Bone marrow (tissue), 2 donors: Measurements from ENCODE around the gene MMAB.

ENCODE experiments used
- DNase-seq, 2 donors: peaks; one replicate each; lab custom pipeline; 2025; lab: John Stamatoyannopoulos, UW

Gene MMAB

DNA sequence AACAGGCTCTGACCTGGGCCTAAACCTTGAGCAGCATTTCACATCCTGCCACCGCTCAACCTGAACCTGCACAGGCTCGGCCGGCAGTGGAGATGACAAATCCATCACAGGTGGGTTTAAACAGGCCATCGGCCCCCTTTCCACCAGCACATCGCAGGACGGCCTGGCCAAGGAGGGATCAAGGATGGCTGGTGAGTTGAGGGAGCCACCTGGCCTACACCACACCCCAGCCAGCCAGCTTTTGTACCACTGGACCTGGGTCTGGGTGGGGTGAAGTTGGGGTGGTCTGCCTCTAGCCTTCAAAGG, 14.2 kb downstream of the MMAB start:
- DNase-seq = no peak

DNA sequence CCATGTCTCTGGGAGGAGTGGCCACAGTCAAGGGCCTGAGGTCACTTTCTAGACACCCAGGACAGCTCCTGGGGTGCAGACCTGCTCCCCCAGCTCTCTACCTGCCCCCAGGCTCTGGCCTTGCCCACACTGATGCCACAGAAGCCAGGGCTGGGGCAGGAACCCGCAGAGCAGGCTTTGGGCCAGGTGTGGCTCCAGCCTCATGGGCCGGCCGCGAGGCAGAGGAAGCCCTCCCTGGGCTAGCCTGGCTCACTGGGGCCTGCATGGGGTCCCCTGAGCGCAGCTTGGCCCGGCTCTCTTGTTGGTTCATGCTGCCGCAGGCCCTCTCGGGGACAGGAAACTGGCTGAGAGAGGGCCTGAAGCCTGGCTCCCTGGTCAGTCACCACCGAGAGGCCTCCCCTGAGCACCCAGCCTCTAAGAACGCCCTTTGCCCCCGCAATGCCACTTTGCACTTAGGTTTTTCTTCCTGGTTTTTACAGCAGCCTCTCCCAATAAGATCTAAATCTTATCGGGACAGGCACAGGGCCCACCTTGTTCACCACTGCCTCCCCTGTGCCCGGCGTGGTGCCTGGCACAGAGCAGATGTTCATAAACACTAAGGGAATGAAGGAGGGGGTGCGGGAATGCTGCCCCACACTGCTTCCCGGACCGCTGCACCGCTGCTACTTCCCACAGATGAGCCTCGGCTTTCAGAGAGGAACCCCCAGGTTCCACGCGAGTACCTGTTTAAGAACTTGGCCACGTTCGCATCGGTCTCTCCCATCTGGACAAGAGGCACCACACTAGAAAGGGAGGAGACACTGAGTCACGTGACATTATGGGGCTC, 14.7 kb downstream of the MMAB start:
- no peak for DNase-seq

DNA sequence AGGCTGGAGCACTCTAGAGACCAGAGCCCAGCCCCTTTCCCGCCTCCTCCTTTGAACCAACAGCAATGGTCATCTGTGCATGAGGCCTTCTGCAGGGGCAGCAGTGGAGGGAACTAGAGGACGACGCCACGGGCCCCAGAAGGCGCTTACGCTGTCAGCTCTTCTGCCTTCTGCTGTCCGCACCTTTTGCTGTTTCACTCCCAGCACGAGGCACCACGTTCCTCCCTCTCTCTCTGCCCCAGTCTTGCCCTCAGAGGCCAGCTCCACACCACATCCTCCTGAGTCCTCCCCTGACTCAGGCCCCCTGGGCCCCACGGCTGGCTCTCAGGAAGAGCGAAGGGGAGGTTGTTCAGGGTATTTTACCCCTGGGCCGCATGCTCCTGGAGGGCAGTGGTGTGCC, 15.5 kb downstream of the MMAB start:
- no peak for DNase-seq

DNA sequence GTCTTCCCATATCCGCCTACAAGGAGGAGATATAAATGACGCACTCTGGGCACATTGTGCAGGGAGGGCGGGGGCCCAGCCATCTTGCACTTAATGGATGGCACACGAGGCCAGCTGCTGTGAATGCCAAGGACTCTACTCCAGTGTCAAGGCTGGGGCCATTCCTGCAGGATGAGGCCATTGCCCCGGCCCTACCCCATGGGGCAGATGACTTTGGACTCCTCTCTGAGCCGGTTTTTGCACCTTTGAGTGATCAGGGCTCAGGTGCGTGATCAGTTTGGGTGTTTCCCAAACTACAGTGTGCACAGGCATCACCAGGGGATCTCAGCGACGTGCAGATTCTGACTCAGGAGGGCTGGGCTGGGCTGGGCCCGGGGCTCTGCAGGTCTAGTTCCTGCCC, 16.1 kb downstream of the MMAB start:
- no peak for DNase-seq

DNA sequence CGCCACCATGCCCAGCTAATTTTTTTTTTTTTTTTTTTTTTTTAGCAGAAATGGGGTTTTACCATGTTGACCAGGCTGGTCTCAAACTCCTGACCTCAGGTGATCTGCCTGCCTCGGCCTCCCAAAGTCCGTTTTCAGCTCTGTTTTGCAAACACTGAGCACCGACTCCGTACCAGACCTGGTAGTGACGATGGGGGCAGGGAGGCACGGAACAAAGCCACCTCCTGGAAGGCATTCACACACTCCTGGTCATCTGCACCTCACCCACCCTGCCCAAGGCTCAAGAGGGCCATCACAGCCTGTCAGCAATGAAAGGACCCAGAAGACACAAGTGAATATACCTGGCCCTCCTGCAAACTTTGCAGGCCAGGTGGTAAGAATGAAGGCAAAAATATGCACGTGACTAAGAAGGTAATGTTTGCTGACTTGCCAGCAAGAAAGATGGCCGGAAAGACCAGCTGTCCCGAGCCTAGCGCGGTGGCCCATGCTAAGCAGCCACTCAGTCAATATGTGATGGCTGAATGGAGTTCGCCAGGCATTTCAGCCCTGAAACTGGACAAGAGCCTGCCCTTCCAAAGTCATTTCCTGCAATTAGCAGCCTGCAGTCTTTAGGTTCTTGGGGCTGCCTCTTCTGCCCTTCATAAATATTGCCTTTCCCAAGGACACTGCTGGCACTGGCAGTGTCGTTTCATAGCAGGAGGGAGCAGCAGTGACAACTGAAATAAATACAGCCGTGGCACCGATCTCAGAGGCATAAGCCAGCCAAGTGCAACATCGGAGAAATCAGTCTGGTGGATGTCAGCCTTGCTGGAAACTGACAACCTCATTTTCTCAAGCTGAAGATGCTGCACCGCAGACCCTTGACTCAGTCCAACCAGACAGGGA, 17.6 kb downstream of the MMAB start:
- DNase-seq = no peak

DNA sequence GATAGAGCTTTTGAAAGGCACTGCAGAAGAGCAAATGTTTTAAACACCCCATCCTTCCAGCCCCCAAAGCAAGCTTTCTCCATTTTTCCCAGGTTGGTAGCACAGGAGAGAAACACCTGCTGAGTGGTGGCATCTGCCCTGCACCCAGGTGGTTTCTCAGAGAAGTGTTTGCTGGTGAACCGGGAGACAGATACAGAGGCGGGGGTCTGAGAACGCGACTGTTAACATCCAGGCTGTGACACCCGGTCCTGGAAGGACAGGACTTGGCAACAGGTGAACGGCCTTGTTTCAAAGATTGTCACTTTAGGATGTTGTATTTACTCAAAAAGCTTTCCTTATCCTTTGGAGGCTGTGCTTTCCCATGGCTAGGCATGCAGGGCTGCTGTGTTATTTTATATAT, 18.5 kb downstream of the MMAB start:
- no peak for DNase-seq

DNA sequence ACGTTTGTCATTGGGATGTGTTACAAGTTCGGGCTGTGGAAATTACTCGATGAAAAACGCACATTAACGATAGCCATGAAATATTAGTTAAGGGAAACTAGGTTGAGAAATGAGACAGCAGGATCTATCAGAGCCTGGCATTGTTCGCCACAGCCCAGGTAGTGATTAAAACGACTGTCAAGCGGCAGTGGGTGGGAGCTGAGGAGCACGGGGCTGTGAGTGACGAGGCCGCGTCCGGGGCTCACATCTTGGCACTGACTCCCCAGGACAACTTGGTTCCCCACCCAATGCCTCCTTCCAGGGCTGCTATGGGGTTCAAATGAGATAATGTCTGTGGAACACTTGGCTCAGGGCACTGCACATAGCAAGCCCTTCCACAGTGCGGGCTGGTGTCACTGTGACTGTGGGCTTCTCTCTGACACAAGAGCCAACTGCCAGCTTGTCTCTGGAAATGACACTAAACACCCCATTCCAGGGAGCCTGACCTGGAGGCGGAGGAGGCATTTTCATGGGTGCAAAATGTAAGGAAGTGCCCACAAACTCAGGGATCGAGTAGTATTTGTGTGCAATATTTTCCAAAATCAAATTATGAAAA, 19.3 kb downstream of the MMAB start:
- no peak for DNase-seq

DNA sequence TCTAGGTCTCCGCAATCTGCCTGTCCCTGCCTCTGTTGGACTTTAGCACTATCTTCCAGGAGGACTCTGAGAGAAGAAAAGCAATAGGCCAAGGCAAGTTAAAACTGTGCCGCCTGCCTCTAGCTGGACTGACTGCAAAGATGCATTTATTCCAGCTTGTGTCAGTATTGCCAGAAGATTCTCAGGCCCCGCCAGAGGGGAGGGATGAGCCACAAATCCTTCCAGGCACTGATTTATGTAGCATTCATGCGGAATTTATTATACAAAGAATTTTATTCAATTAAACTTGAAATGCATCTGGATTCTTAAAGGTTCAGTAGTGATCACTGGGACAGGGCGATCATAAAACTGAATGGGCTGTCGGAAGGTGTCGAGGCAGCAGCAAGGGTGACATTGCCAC, 19.8 kb downstream of the MMAB start:
- no peak for DNase-seq

DNA sequence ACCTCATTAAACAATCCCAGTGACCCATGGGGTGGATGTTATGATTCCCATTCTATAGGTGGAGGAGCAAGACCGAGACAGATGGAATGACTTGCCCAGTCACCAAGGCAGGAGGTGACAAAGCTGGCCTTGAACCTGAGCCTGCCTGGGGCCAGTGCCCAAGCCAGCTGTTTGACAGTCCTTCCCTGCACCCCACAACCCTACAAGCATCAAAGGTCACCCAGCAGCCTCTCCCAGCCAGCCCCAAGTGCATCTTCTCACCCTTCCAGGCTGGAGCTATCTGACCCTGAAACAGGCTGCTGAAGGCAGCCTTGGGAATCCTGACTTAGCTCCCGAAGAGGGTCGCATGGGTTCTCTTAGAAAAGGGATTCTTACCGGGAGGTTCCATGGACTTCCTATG, 20.3 kb downstream of the MMAB start:
- DNase-seq = no peak

DNA sequence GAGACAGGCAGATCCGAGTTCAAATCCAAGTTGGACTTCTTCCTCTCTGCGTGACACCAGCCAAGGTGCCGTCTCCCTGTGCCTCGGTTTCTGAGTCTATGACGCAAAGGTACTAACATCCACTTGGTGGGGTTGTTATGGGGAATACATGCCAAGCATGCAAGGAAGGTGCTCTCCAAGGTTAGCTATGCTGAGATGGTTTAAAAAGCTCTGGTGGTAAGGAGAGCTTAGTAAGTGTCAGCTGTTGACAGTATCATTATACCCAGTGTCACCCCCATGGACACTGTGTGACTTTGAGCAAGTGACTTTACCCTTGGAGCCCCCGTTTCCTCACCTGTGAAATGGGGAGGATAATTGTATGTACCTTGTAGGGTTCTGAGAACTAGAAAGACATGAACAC, 22.2 kb downstream of the MMAB start:
- DNase-seq = no peak

DNA sequence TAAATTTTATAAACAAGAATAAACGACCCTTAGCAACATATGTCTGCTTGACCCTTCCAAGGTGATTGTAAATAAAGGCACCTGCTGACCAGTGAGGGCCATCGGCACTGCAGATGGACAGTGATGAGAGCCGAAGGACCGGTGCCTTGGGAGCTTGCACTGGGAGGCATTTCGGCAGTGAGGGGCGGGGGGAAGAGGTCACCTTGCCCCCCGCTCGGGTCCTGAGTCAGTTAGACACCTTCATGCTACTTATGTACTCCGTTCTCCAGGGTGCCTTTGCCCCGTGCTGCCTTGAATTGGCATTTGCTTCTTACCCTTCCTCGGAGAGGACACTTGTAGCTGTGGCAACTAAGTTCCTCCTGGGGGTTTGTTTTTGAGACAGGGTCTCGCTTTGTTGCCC, 23.0 kb downstream of the MMAB start:
- DNase-seq = no peak

DNA sequence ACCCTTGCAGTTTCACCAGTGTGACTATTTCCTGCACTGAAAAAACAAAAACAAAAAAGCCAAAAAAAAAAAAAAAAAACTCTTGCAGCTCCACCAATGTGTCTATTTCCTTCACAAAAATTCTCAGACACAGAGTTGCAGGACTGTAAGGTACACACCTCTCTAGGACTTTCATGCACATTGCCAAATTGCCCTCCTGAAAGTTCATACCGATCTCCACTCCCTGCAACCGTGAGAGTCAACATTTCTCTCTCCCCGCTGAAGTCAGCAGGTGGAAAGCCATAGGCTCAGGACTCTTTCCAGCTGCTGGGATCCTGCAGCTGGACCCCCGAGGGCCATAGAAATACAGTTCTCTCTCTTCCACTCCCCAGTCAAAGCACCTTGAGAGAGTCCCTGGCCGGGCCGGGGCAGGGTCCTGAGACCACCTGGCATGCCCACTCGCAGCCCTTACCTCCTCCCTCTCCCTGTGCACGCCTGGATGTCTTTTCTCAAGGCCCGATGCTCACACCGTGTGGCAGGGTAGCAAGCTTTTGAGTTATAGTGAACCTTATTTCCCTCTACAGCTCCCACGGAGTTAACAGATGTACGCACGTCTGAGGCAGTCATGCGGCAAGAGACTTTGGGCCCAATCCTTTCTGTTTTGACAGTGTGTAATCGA, 23.6 kb downstream of the MMAB start:
- no peak for DNase-seq

DNA sequence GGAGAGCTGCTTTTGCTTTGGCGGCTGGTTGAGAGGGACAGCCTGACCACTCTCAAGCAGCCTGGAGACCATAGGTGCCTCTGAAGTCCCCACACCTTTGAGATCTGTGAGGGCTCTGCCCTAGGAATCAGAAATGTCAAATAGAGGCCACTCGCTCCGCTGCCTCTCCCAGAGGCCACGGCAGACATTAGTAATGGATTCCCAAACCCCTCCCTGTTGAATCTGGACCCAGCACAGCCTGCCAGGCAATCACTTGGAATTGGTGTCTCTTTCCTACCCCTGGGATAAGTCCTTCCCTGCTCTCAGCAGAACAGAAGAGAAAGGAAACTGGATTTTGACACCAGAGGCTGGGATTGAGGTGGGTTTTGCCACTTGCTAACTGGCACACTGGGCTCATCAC, 25.0 kb downstream of the MMAB start:
- DNase-seq = no peak

DNA sequence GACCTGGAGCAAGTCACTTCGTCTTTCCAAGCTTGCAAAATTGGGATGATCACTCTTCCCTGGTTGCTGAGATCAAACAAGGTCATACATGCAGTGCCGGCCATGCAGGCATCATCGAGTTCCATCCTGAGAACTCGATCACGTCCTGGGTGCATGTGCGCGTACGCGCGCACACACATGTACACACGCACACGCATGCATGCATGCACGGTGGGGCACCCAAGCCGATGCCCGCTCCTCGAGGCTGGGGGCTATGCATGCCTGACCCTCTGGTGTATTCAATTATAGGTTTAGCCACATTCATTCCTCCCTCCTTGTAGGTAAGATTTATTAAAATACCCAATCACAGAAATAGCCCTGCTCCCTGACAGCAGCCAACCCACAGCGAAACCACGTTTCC, 26.0 kb downstream of the MMAB start:
- DNase-seq = no peak

DNA sequence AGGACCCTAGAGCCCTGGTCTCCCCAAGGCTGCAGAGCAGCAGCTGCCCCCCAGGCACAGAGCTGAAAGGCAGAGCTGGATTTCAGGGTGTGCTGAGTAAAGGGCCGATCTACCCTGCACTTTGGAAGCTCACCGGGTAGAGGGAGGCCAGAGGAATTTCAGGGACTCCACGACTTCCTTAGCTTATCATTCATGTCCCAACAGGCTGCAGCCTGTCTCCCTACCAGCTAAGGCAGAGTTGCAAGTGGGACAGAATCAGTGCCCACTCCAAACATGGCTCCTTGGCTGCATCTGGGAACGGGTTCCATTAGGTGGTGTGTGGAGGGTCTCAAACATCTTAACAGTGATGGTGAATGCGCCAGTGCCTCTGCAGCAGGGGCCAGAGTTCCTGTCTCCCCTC, 27.5 kb downstream of the MMAB start:
- DNase-seq = no peak

DNA sequence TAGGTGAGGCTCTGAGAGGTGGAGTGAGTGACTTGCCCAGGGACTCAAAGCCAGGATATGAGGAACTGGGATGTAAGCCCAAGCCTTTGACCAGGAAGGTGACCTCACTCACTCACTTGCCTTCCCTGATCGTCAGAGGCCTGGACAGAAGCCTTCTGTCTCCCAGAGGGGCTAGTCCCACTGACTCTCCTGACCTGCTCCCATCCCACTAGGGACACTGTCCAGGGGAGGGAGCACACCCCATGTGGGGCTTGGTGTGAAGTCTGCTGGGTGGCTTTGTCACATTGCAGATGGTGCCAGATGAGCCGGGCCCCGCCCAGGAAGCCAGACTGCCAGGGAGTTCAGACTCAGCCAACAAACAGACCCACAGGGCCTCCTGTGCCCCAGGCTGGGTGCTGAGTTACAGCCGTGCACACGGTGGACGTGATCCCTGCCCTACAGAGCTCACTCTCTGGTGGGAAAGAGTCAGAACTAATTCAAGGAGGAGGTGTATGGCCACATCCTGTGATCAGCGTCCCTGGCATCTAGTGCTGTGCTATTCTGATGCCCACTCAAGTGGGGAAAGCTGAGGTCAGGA, 28.3 kb downstream of the MMAB start:
- DNase-seq = no peak

DNA sequence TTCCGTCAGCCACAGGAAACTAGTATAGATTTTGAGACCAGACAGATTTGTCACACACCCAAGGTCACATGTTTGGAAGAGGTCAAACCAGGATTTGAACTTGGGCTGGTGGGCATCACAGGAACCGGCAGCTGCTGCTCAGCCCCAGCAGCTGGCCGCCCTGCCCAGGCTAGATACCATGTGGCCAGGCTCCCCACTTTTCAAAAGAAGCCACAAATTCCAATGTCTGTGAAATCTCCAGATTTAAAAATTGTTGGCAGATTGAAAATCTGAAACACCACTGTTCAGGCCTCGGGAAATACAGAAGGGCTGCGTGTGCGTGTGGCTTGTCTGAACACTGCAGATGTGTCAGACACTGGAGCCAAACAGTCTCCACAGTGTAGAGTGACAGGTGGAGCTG, 30.4 kb downstream of the MMAB start:
- no peak for DNase-seq

DNA sequence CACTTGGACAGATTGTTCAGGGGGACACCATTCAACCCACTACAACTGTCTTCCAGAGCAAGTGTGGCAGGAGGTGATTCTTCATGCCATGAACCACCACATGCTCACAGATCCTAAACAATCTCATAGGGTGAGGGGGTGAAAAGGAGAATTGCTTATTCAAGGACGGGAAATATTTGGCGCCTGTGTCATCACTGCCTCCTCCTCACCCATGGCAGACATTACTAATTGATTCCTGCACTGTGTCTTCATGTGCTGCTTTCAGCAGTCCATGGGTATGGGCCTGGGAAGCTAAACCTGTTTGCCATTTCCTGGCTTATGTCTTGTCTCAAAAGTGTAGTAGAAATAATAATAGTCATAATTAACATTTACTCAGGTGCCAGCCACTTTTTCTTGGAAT, 31.3 kb downstream of the MMAB start:
- DNase-seq = no peak

DNA sequence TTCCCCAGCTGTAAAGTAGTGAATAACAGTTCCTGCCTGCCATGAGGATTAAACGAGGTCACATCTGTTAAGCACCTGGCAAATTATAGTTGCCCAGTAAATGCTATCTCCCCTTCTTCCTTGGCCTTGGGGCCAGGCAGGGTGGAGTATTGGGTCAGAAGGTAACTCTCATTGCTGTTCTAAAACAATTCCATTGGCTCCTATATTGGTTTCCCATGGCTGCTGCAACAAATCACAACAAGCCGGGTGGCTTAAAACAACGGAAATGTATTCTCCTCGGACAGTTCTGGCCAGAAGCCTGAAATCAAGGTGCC, 31.9 kb downstream of the MMAB start:
- no peak for DNase-seq

DNA sequence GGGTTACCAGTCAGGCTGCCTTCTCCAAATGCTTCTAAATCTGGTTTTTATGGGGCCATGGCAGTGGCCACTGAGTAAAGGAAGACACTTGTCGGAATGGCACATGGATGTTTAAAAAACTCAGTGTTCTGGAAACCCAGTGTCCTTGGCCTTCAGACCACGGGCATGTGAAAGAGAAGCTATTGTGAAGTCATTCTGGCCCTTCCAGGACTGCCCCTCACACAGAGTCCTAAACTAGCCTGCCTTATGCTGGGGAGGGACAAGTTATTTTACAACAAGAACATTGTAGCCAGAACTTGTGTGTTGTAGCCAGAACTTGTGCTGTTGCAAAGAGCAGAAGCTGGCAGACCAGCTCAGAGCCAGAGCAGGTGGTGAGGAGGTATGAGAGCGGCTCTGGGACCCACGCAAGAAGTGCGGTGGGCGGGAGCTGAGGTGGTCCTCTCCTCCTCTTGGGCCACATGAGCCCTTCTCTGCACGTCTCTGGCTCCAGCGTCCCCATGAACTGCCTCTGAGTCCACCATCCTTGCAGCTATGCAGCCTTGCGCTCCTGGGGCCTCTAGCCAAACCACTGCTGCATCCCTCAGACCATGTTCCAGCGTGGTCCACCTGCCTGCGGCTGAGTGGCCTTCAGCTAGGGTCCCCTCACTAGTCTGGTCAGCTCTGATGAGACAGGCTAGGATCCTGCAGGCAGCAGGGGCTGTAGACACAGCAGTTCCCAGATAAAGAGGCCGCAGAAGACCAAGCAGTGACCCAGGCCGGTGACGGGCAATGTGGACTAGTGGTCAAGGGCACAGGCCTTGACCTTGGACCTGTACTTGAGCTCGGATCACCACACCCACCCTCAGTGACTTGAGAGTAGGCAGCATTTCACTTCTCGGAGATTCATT, 32.5 kb downstream of the MMAB start:
- DNase-seq = no peak

DNA sequence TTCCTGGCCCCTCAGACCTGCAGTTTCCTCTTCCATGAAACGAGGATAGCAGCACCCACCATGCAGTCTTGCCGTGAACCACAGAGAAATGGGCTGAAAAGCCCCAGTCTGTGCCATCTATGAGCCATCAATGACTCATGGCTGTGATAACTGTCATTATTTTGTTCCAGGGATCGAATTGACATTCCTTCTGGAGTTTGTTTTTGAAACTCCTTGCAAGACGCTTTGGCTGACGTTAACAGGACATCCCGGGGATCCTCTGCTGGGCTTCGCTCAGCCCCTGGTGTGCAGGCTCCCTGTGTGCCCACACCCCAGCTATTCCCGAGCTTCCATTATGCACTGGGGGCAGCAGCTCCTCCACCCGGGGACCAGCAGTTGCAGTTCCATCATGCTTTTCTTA, 33.8 kb downstream of the MMAB start:
- no peak for DNase-seq
